Peyer's patch (tissue), 4 donors: Measurements from ENCODE around the gene RPS2. TPM values are rescaled to one million over a fixed set of nuclear protein-coding genes. Genes with fewer than 3 reads are reported as not detected.
"Not testable (repeated sequence)": the region's sequence is repeated elsewhere in the genome, so short reads cannot be mapped to it uniquely, and the experiment has no call there.

Source experiments
- DNase-seq, 3 donors: peaks; one replicate each; pipeline ENCODE4 v3.0.0-alpha.2; 2017 to 2019
- H3K27ac ChIP-seq, 4 donors: fragments of 200-600 bp; sonication (generic); one replicate each; pipeline ENCODE4 v1.5.1; 2016 to 2019
- H3K27me3 ChIP-seq, 2 donors: fragments of 200-600 bp; sonication (generic); one replicate each; pipeline ENCODE4 v1.5.1; 2019
- H3K36me3 ChIP-seq, 3 donors: fragments of 200-600 bp; sonication (generic); one replicate each; pipeline ENCODE4 v1.5.1; 2016 to 2019
- H3K4me1 ChIP-seq, 4 donors: fragments of 200-600 bp; sonication (generic); one replicate each; pipeline ENCODE4 v1.5.1; 2016 to 2019
- H3K4me3 ChIP-seq, 4 donors: fragments of 200-600 bp; sonication (generic); 1 replicate in 3 of 4; 2 replicates in 1 of 4; pipeline ENCODE4 v1.5.1; 2016 to 2019; ENCODE audit warnings: mild to moderate bottlenecking in 1 of 4
- H3K9me3 ChIP-seq, 4 donors: fragments of 200-600 bp; sonication (generic); one replicate each; pipeline ENCODE4 v1.5.1; 2016 to 2019; ENCODE audit warnings: mild to moderate bottlenecking in 1 of 4
- CTCF ChIP-seq, 6 experiments: fragments of 450-650 bp in 4 of 6; fragments of 200-600 bp in 2 of 6; sonication (generic) in 1 of 6; IDR thresholded peaks; one replicate each; pipeline ENCODE4 v1.5.1; 2017 to 2019; ENCODE audit warnings: antibody characterized with exemption in 6 of 6, mild to moderate bottlenecking in 3 of 6, moderate library complexity in 1 of 6
- POLR2A ChIP-seq, 2 donors: fragments of 450-650 bp; IDR thresholded peaks; one replicate each; pipeline ENCODE4 v1.5.1; 2017; ENCODE audit warnings: antibody characterized with exemption in 2 of 2, mild to moderate bottlenecking in 2 of 2, moderate library complexity in 2 of 2
- total RNA-seq, 4 donors: library from RNA; depleted of rRNA; stranded (reverse); fragments of >200 nt; gene quantifications; one replicate each; pipeline ENCODE4 v1.1.0, GENCODE V29; 2016

Gene RPS2
- total RNA-seq, 4 donors from 2014 or later = 736 to 1,881 (median 1,543) TPM

DNA sequence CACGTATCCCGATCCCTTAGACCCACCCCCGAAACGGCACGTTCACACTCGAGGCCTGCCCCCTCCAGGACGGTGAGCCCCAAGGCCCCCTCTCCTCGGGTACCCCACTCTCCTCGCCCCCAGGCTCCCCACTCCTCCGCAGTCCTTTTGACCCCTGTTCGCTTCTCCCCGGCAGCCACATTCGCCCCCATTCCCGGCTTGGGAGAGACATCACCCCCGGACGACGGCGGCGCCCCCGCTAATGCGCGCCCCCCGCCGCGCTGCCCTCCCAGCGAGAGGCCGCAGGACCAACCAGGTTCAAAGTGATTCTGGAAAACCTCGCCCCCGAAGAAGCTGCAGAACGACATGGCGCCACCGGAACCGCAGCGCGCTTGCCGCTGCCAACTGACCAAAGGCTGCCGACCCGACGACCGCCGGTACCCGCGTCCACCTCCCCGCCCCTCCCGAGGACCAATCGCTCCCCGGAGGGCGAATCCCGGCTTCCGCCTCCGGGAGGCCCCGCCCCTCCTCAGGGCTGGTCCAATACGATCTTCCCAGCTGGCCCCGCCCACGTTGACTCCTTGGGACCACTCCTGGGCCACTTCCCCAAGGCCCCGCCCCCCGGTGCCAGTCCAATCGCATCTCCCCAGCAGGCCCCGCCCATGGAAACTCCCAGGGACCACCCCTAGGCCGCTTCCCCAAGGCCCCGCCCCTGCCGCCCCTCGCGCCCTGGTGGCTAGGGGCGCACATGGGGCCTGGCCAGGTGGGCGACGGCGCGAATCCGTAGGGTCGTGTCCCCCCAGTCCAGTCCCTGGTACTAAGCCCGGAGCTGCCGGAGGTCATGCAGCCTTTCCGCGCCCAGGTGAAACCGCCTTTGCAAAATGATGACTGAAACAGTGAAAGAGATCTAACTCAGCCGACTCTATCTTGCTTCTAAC, 21.6 kb downstream of the RPS2 start, which contains the start of gene MSRB1:
Gene MSRB1 (minus strand): TSS at position 390 of the 917 bp plus-strand sequence. CDS start 43 bp downstream, at position 347.
- H3K9me3 ChIP-seq = no peaks in the 10 kb centered on the region
- H3K27ac ChIP-seq = peak within 1 kb of the TSS; percentile 60 to 81 (median 78)
- no peaks in the 10 kb centered on the region for H3K27me3 ChIP-seq
- peaks cover 0 to 26% (median 0%) of the 10 kb centered on the region in 3 donors for H3K36me3 ChIP-seq
- TF ChIP-seq POLR2A (IDR thresholded peaks at IDR 0.05) (peak; percentile 94 to 97), CTCF (IDR thresholded peaks at IDR 0.05) (peak in 2 of 6 experiments; percentile 12 to 20)
- peak; percentile 100 for DNase-seq
- H3K4me3 ChIP-seq = peak within 1 kb of the TSS; percentile 57 to 87 (median 78)
- H3K4me1 ChIP-seq = peaks cover 5 to 37% (median 15%) of the 10 kb centered on the region in 4 donors

GRCh38 chr16:1942047-1942809, 22.4 kb downstream of the RPS2 start:
- peaks cover 5 to 37% (median 15%) of the 10 kb centered on the region in 4 donors for H3K4me1 ChIP-seq
- no peaks in the 10 kb centered on the region for H3K9me3 ChIP-seq
- TF ChIP-seq POLR2A (IDR thresholded peaks at IDR 0.05) = no peak
- TF ChIP-seq CTCF (IDR thresholded peaks at IDR 0.05) = no peak
- H3K36me3 ChIP-seq = peaks cover 0 to 32% (median 0%) of the 10 kb centered on the region in 3 donors
- H3K27ac ChIP-seq = peak overlapping the region; percentile 60 to 81 (median 78)
- DNase-seq = peak in 1 of 3 donors; percentile 40
- H3K4me3 ChIP-seq = peak overlapping the region; percentile 57 to 87 (median 78)
- H3K27me3 ChIP-seq = no peaks in the 10 kb centered on the region

DNA sequence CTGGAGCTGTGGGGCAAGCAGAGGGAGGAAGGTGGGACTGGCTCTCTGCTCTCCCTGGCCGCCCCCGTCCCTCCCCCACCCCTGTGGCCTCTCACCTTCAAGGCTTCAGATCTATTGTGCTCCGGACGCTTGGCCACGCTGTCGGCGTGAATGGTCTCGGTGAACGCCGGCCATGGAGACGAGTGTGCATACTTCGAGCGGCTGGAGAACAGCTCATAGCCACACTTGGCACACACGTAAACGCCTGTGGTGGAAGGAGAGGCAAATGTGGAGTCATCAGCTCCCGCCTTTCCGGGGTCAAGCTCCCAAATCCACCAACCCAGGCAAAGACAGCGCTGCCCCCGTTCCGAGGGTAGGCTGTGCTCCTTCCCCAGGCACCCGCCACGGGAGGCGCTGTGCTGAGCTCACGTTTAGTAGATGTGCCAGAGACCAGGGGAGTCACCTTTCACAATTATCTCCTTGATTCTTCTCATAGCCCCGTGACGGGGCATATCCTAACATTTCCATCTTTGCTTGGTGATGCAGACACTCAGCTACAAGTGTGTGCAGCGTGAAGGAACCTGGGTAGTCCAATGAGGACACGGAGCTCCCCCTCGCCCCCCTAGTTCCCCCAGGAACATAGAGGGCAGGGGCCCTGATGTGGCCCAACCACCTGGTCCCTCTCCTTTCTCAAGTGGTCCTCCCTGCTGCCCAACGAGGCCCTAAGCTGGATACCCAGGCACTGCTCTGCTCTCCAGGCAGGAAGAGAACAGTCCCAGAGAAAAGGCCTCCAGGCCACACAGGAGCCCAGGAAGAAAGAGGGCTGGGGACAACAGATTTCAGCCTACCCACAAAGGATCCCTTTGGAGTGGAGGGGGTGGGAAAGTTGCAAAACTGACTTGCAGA, 23.2 kb downstream of the RPS2 start:
- Histone ChIP-seq H3K36me3 (peaks cover 0 to 32% (median 0%) of the 10 kb centered on the region in 3 donors), H3K4me1 (peaks cover 5 to 37% (median 15%) of the 10 kb centered on the region in 4 donors), H3K4me3 (peak overlapping the region in 2 of 4 donors; percentile 77 to 78), H3K9me3 (no peaks in the 10 kb centered on the region), H3K27ac (peak overlapping the region; percentile 30 to 81 (median 78)), H3K27me3 (no peaks in the 10 kb centered on the region)
- no peak for TF ChIP-seq POLR2A (IDR thresholded peaks at IDR 0.05)
- no peak for TF ChIP-seq CTCF (IDR thresholded peaks at IDR 0.05)
- DNase-seq = no peak

- H3K27me3 ChIP-seq = no peaks in the 10 kb centered on the region
- peak overlapping the region in 2 of 4 donors; percentile 77 to 78 for H3K4me3 ChIP-seq
- peaks cover 5 to 37% (median 15%) of the 10 kb centered on the region in 4 donors for H3K4me1 ChIP-seq
- peak; percentile 43 to 75 (median 68) for DNase-seq
- peaks cover 0 to 32% (median 0%) of the 10 kb centered on the region in 3 donors for H3K36me3 ChIP-seq
- no peaks in the 10 kb centered on the region for H3K9me3 ChIP-seq
- TF ChIP-seq POLR2A (IDR thresholded peaks at IDR 0.05) (peak in 1 of 2 donors; percentile 29), CTCF (IDR thresholded peaks at IDR 0.05) (no peak)
- peak overlapping the region; percentile 30 to 81 (median 67) for H3K27ac ChIP-seq
Measured at GRCh38 chr16:1940273-1941161, 24.1 kb downstream of the RPS2 start.

DNA sequence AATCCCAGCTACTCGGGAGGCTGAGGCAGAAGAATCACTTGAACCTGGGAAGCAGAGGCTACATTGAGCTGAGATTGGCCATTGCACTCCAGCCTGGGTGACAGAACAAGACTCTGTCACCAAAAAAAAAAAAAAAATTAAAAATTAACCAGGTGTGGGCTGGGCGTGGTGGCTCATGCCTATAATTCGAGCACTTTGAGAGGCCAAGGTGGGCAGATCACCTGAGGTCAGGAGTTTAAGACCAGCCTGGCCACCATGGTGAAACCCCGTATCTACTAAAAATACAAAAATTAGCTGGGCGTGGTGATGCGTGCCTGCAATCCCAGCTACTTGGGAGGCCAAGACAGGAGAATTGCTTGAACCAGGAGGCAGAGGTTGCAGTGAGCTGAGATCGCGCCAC, 24.8 kb downstream of the RPS2 start:
- H3K27ac ChIP-seq = peak overlapping the region in 2 of 4 donors; percentile 76 to 81
- H3K36me3 ChIP-seq = peaks cover 0 to 32% (median 0%) of the 10 kb centered on the region in 3 donors
- DNase-seq, H3K27me3 ChIP-seq, H3K9me3 ChIP-seq, H3K4me3 ChIP-seq: not testable (repeated sequence)
- H3K4me1 ChIP-seq = peaks cover 5 to 37% (median 15%) of the 10 kb centered on the region in 4 donors
